Measurements from ENCODE around the gene GPR153. TPM values are rescaled to one million over a fixed set of nuclear protein-coding genes. Genes with fewer than 3 reads are reported as not detected.

GPR153 gene
- polyA plus RNA-seq, 3 donors = 5.8 to 6.8 (median 6.5) TPM

DNA sequence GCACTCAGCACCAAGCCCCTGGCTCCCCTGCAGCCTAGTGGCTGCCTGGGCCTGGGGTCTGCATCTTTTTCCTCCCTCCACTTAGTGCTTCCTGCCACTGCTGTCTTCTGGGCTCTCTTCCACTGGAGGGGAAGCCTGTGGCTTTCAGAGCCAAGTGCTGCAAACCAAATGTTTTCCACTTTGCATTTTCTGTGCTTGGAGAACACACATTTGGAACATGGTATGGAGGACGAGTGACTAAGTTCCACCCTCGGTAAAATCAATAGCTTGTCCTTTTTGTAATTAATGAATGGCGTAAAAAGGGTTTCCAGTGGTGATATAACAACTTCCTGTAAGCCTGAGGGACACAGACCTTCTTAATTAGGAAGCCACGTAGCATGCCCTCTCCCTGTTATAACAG, 10.1 kb upstream of the GPR153 start:
- no peak for DNase-seq (ENCODE audit: low read depth in 3 of 3, low spot score in 2 of 3)

DNA sequence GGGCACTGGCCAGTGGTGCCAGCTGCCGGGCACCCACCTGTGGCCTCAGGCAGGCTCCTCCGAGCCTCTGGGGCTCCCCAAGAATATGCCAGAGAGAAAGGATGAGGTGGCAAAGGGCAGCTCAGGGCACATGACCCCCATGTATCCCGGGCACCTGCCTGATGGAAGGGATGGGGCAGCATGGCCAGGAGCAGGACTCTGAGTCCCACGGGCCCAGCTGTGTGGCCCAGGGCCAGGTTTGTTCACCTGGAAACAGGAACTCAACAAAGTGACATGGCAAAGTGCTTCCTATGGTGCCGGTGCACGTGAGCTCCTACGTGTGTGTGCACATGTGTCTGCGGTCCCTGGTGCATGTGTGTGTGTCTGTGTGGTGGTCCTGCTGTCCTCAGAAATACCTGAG, 9.5 kb upstream of the GPR153 start:
- DNase-seq (ENCODE audit: low read depth in 3 of 3, low spot score in 2 of 3) = no peak

GRCh38 chr1:6269720-6270400, 9.0 kb upstream of the GPR153 start:
- DNase-seq (ENCODE audit: low read depth in 3 of 3, low spot score in 2 of 3) = no peak

GRCh38 chr1:6269296-6269695, 8.4 kb upstream of the GPR153 start:
- no peak for DNase-seq (ENCODE audit: low read depth in 3 of 3, low spot score in 2 of 3)

- no peak for DNase-seq (ENCODE audit: low read depth in 3 of 3, low spot score in 2 of 3)
These were observed 7.5 kb upstream of the GPR153 start for GRCh38 chr1:6268415-6268814.

- DNase-seq (ENCODE audit: low read depth in 3 of 3, low spot score in 2 of 3) = no peak
These were observed 6.9 kb upstream of the GPR153 start for GRCh38 chr1:6267686-6268322.

- DNase-seq (ENCODE audit: low read depth in 3 of 3, low spot score in 2 of 3) = no peak
These were observed 5.7 kb upstream of the GPR153 start for GRCh38 chr1:6266641-6267040.

DNA sequence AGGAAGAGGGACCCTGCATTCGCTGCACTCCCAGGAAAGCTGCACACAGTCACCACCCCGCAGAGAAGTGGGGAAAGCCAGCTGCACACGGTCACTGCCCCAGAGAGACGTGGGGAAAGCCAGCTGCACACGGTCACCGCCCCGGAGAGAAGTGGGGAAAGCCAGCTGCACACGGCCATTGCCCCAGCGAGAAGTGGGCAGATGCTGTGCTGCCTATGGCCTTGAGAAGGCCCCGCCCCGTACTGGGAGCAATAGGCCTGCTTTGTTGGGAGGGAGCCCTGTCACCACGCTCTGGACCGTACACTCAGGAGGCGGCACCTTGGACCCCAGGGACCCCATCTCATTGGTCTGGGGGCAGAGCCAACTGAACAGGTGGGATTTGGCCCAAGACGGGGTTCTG, 4.3 kb upstream of the GPR153 start:
- DNase-seq (ENCODE audit: low read depth in 3 of 3, low spot score in 2 of 3) = no peak

GRCh38 chr1:6263716-6264115, 2.8 kb upstream of the GPR153 start:
- DNase-seq (ENCODE audit: low read depth in 3 of 3, low spot score in 2 of 3) = no peak

DNA sequence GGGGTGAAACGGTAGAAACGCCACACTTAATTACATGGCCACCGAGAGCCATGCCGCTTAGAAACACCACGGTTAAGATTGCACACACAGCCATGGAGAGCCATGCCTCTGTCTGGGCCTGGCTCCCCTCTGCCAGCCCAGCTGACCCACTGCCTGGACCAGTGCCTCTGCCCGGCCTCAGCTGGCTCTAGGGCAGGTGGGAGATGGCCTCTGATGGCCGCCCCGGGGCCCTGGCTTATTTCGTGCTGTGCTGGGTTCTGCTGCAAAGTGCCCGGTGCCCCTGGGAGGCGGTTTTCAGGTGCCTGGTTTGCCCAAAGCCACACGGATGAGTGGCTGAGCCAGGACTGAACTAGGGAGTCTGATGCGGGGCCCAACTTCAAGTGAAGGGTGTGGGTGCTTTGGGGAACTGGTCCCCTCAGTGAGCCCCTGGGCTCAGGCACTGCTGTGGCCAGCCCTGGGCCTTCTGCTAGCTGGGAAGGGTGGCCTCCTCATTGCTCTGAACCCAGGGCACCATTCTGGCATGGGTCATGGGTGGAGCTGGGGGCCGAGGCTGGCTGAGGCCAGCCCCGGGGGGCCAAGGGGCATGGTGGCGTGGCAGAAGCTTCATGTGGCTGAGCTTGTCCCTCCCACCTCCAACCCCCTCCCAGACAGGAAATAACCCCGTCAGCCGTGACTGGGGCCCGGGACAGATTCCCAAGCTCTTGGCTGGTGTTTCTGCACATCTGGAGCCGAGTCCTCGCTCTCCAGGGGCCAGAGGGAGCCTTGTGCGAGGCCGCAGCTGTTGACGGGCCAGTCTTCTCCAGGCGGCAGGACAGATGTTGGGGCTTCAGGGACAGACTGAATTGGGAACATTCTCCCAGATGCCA, 1.9 kb upstream of the GPR153 start:
- DNase-seq (ENCODE audit: low read depth in 3 of 3, low spot score in 2 of 3) = no peak

- DNase-seq (ENCODE audit: low read depth in 3 of 3, low spot score in 2 of 3) = no peak
These were observed 707 bp upstream of the GPR153 start for GRCh38 chr1:6261615-6261995.

DNA sequence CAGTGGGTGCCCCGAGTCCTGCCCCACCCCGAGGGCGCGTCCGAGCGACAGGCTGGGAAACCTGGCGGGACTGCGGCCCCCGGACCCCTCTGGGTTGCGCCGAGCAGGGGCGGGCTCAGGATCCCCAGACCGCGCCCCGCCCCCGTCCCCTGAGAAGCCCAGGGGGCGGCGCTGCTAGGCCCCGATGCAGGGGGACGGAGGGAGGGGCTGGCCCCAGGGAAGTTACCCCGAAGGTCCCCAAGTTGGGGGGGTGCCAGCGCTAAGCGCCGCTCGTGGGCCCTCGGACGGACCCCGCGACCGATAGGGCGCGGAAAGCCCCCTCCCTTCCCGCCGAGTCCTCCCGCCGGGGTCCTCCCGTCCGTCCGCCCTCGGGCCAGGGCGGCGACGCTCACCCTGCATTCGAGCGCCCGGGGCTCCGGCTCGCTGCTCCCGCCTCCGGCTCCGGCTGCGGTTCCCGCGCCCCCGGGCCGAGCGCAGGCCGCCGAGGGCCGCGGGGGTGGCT, 414 bp downstream of the GPR153 start:
- DNase-seq (ENCODE audit: low read depth in 3 of 3, low spot score in 2 of 3) = no peak

- no peak for DNase-seq (ENCODE audit: low read depth in 3 of 3, low spot score in 2 of 3)
These were observed 1.2 kb downstream of the GPR153 start for GRCh38 chr1:6259491-6260362.

GRCh38 chr1:6258675-6259074, 2.2 kb downstream of the GPR153 start:
- no peak for DNase-seq (ENCODE audit: low read depth in 3 of 3, low spot score in 2 of 3)

- no peak for DNase-seq (ENCODE audit: low read depth in 3 of 3, low spot score in 2 of 3)
These were observed 3.3 kb downstream of the GPR153 start for GRCh38 chr1:6257541-6258069.

- DNase-seq (ENCODE audit: low read depth in 3 of 3, low spot score in 2 of 3) = no peak
These were observed 4.3 kb downstream of the GPR153 start for GRCh38 chr1:6256645-6257044.

DNA sequence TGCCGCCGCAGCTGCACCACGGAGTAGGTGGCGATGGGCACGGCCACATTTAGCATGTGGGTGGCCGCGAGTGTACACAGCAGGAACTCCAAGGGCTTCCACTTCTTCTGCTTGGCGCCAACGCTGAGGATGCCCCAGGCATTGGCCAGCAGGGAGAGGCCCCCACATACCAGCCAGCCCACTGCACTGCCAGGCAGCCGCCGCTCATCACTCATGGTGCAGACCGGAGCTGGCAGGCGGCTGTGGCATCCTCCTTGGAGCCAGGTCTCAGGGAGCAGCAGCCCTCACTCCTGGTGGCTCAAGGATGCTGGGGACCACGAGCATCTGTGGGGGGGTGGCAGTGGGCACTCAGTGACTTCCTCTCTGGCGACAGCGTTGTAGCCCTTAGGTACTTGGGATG, 6.2 kb downstream of the GPR153 start:
- DNase-seq (ENCODE audit: low read depth in 3 of 3, low spot score in 2 of 3) = no peak

DNA sequence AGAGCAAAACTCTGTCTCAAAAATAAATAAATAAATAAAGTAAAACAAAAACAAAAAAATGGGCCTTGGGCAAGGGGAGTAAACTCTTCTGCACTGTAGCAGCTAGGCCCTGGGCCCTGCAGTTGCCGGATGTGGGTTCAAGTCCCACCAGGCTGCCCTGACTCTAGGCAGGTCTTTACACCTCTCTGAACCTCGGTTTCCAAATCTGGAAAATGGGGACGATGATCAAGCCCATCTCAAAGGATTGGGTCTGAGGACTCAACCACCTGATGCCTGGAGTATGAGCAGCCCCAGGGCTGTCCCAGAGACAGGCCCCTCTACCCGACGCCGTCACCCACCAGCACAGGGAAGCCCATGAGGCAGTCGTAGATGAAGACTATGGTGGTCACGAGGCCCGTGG, 7.5 kb downstream of the GPR153 start:
- no peak for DNase-seq (ENCODE audit: low read depth in 3 of 3, low spot score in 2 of 3)

GRCh38 chr1:6252374-6252710, 8.6 kb downstream of the GPR153 start:
- no peak for DNase-seq (ENCODE audit: low read depth in 3 of 3, low spot score in 2 of 3)

- no peak for DNase-seq (ENCODE audit: low read depth in 3 of 3, low spot score in 2 of 3)
These were observed 9.1 kb downstream of the GPR153 start for GRCh38 chr1:6251681-6252373.
